Endometrium (tissue), 2 donors: ENCODE results near the gene OBSCN.

Experiments
- FAIRE-seq: peaks from 2 replicates; lab custom pipeline; 2012; peaks lifted over from hg19 to GRCh38; lab: Jason Lieb, UNC
- donor health status: control.
- donor health status: control.

OBSCN gene

GRCh38 chr1:228358039-228358763 lies 150.4 kb downstream of the OBSCN start:
- no peak for FAIRE-seq

DNA sequence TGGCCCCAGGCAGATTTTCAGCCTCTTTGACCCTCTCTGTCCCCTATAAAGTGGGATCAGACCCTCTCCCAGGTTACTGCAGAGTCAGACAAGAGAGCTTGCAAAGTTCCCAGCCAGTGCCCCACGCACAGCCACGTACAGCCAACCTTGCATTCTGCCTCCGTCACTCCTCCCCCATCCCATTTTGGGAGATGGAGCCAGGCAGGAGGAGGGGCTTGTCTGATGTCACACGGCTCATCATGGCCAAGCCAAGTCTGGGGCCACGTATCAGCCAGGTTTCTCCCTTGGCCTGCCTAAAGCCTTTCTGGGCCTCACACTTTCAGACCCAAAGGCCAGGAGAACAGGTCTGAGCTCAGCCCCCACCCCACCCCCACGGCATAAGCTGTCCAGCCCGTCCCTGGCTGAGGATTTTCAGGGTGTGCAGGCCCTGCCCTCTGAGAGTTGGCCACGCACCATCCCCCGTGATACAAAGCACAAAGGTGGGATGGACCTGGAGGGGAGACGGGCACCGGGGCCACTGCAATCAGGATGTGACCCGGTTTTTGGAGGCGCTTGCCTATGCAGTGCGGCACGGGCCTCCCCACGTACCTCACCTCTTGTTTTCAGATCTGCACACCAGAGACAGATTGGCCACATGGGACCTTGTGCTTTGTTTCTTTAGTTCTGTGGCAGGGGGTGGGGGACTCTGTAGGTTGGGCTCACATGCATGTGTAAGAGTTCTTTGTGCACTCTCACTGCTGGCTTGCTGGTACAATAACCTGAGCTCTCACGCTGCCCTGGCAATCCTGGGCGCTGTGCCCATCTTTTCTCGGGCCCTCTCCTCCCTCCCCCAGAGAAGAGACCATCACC lies 151.1 kb downstream of the OBSCN start:
- FAIRE-seq: no peak

DNA sequence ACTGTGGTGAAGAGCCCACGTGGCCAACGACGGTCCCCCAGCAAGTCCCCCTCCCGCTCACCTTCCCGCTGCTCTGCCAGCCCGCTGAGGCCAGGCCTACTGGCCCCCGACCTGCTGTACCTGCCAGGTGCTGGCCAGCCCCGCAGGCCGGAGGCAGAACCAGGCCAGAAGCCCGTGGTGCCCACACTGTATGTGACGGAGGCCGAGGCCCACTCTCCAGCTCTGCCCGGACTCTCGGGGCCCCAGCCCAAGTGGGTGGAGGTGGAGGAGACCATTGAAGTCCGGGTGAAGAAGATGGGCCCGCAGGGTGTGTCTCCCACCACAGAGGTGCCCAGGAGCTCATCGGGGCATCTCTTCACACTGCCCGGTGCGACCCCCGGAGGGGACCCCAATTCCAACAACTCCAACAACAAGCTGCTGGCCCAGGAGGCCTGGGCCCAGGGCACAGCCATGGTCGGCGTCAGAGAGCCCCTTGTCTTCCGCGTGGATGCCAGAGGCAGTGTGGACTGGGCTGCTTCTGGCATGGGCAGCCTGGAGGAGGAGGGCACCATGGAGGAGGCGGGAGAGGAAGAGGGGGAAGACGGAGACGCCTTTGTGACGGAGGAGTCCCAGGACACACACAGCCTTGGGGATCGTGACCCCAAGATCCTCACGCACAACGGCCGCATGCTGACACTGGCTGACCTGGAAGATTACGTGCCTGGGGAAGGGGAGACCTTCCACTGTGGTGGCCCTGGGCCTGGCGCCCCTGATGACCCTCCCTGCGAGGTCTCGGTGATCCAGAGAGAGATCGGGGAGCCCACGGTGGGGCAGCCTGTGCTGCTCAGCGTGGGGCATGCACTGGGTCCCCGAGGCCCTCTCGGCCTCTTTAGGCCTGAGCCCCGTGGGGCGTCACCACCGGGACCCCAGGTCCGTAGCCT lies 152.0 kb downstream of the OBSCN start:
- FAIRE-seq: no peak

GRCh38 chr1:228360533-228361313 lies 152.9 kb downstream of the OBSCN start:
- FAIRE-seq: no peak

- FAIRE-seq: no peak
Observed at GRCh38 chr1:228361314-228362140, 153.7 kb downstream of the OBSCN start.

DNA sequence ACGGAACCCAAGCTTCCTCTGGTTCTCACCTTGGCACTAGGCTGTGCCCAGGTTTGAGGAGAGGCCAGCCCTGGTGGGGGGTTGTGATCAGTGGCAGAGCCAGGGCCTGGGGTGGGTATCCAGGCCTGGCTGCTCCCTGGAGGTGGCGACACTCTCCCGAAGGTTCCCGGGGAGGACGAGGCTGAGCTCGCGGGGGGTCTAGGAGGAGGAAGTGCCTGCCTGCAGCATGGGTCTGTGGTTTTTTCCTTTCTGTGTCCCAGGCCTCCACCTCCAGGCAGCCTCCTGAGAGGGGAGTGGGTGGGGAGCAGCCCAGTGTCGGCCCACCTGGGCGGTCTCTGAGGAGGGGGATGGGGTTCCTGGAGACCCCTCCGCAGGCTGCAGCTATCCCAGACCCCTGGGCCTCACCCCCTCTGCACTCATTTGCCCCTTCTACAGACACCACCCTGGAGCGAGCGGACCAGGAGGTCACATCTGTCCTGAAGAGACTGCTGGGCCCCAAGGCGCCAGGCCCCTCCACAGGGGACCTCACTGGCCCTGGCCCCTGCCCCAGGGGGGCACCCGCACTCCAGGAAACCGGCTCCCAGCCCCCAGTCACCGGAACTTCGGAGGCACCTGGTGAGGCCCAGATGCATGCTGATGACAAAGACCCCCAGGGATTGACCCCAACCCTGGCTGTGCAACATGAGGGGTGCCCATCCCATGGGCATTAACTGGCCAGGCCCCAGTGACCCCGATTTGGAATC lies 154.5 kb downstream of the OBSCN start:
- FAIRE-seq: no peak

- no peak for FAIRE-seq
Observed at GRCh38 chr1:228362884-228363450, 155.1 kb downstream of the OBSCN start.

DNA sequence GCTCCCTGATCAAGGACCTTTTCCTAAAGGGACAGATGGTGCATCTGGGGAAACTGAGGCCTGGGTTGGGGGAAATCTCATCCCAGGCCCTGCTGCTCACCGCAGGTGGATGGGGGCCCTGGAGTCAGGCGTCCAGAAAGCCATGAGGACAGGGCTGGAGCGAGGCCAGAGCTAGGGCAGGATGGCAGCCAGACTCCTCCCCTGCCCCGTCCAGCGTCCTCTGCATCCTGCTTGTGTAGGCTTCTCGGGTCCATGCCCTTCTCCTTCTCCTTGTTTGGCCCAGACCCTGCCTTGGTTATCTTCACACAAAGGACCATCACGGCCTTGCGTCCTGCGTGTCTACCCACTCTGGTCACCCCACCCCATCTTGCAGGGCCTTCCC lies 155.8 kb downstream of the OBSCN start:
- FAIRE-seq: no peak

DNA sequence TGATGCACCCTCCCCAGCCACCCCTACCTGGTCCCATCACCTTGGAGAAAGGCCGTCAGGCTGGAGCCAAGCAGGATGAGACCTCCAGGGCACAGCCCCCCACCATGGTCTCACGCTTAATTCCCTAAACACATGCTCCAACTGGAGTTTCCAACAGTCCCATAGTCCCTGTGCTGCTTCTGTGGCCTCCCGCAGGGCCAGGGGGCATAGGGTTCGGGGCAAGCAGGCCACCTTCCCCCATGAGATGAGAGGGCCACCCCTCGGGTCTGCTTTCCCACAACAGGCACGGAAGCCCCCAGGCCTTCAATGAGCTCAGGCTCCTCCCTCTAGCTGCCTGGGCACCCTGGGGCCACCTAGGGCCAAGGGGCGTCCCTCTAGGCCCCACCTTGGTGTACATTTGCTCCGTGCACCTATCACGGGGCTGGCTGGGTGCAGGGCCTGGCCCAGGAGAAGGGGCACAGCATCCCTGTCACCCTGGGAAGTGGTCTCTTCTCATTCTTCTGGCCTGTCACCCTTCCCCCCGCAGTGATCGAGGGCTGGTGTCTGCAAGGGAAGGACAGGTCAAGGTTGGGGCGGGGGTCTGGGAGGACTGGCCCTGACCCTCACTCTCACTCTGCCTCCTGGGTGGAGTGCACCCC lies 156.3 kb downstream of the OBSCN start:
- no peak for FAIRE-seq

GRCh38 chr1:228364706-228365213 lies 156.9 kb downstream of the OBSCN start:
- FAIRE-seq: no peak

DNA sequence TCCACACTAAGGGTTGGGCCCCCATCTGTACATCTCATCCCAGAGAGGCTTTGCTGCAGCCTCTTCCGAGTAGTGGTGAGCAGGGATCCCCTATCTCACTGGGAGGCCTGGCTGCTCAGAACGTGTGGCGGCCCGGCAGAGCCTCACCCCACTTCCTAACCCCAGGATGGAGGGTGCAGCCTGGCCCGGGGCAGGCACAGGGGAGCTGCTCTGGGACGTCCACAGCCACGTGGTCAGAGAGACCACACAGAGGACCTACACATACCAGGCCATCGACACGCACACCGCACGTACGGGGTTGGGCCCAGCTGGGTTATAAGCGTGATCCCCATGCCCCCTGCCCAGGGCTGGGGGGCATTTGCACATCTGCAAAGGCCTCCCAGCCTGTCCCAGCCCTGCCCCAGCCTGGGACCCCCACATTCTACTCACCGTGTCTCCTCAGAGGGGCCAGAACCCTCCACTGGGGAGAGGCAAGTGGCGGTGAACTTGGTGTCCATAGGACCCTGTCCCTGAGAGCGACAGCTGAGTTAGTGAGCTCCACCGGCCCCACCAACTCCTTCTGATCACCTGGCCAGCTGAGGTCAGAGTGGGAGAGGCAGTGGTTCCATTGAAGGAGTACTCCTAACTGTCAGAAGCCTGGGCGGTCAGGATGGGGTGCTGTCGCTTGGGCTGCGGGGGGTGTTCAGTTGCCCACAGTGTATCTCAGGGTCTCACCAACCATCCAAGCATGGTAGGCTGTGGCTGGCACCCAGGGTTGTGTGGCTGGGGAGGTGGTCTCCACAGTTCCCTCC lies 157.6 kb downstream of the OBSCN start:
- FAIRE-seq: no peak

GRCh38 chr1:228366062-228366865 lies 158.4 kb downstream of the OBSCN start:
- FAIRE-seq: no peak

GRCh38 chr1:228366866-228367741 lies 159.3 kb downstream of the OBSCN start:
- no peak for FAIRE-seq

- FAIRE-seq: no peak
Observed at GRCh38 chr1:228367798-228368791, 160.3 kb downstream of the OBSCN start.
